ENCODE results near the gene LRFN2.

GRCh38 chr6:40414617-40415016 lies 172.5 kb downstream of the LRFN2 start:
- TF ChIP-seq POLR2AphosphoS5 (IDR thresholded peaks at IDR 0.05) (no peak), CTCF (IDR thresholded peaks at IDR 0.05) (no peak)

All from prostate gland (tissue), 2 donors.